T1000 (cell line): Measurements from ENCODE around the gene INAFM2.

ENCODE experiments used
- DNase-seq: peaks from one replicate; lab custom pipeline; 2025; ENCODE audit warnings: mixed read lengths; lab: John Stamatoyannopoulos, UW

INAFM2 gene

DNA sequence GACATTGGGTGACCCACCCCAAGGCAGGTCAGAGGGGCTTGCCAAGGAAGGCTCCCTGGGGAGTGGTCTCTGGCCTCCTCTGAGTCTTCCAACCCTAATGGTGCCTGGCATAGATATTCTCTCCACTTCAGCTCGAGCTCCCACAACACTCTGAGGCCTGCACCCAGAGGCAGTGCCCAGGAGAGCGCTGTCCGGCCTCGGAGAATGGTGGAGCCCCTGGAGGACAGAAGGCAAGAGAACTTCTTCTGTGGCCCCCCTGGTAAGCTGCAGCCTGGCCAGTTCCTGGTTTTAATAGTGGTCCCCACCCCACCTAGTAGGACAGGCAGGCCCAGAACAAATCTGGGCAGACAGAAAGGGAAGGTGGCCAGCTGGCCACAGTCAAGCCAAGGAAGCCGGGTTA, 41.5 kb downstream of the INAFM2 start:
- DNase-seq, result no peak

- no peak for DNase-seq
These were observed 42.3 kb downstream of the INAFM2 start for GRCh38 chr15:40365624-40366456.

GRCh38 chr15:40366457-40367370, 43.2 kb downstream of the INAFM2 start:
- DNase-seq, result no peak

DNA sequence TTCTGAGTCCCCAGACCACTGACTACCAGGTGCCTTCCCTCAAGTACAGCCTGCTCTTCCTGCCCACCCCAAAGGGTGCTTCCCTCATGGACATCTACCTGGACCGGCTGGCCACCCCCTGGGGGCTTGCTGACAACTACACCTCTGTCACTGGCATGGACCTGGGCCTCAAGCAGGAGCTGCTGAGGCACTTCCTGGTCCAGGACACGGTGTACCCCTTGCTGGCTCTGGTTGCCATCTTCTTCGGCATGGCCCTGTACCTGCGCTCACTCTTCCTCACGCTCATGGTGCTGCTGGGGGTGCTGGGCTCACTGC, 43.8 kb downstream of the INAFM2 start:
- no peak for DNase-seq

- DNase-seq, result peak; percentile 36
These were observed 44.5 kb downstream of the INAFM2 start for GRCh38 chr15:40367686-40368611.

GRCh38 chr15:40368719-40369473, 45.4 kb downstream of the INAFM2 start:
- no peak for DNase-seq

DNA sequence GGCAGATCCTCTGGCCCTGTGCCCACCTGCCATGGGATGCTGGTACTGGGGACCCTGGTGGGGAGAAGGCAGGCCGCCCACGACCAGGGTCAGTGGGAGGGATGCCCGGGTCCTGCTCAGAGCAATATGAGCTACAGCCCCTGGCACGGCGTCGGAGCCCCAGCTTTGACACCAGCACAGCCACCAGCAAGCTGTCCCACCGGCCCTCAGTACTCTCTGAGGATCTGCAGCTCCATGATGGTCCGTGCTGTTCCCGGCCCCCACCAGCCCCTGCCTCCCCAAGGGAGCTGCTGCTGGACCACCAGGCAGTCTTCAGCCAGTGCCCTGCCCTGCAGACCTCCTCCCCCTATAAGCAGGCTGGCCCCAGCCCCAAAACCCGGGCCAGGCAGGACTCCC, 46.0 kb downstream of the INAFM2 start:
- no peak for DNase-seq

DNA sequence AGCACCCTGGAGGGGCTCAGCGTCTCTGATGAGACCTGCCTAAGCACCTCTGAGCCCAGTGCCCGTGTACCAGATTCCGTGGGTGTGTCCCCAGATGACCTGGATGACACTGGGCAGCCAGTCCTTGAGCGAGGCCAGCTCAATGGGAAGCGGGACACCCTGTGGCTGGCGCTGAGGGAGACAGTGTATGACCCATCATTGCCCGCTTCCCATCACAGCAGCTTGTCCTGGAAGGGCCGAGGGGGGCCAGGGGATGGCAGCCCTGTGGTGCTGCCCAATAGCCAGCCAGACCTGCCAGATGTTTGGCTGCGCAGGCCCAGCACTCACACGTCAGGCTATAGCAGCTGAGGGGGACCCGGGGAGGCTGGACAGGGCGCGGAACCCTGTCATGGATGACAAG, 46.5 kb downstream of the INAFM2 start:
- no peak for DNase-seq

DNA sequence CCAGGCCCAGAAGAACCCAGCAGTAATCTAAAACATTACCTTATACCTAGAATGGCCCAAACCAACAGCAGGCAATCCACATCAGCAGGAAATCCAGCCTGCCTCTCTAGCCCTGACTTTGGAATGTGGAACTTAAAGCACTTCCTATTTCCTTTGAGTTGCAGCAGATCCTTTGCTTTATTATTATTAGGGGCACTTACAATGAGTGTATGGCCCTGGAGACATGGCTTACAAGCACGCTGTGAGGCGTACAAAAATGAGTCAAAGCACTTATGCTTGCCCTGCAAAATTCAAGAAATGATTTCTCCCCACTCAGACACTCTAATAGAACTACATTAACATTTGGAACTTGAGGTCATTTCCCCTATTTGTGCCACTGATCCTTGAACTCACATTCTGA, 49.5 kb downstream of the INAFM2 start:
- DNase-seq, result no peak
